A549 (cell line): ENCODE measurements around the gene RPS2.

Experiments
- ELK1 ChIP-seq: fragments of 150-350 bp; IDR thresholded peaks from 2 replicates; pipeline ENCODE4 v1.6.1; 2014; ENCODE audit warnings: low read depth, mild to moderate bottlenecking, low read length
- EP300 ChIP-seq, 2 experiments: fragments of >200 bp; sonication (Bioruptor Twin); formaldehyde crosslinking; IDR thresholded peaks; 2 replicates in 1 of 2; 3 replicates in 1 of 2; pipeline ENCODE4 v1.6.1; 2016 to 2017
- JUN ChIP-seq, 2 experiments: fragments of >200 bp; sonication (Bioruptor Twin); formaldehyde crosslinking; IDR thresholded peaks; 2 replicates in 1 of 2; 3 replicates in 1 of 2; pipeline ENCODE4 v1.6.1; 2016 to 2017
- KDM1A ChIP-seq: fragments of 200-600 bp; sonication (generic); IDR thresholded peaks from 2 replicates; pipeline ENCODE4 v1.6.1; 2016; ENCODE audit warnings: low read depth, mild to moderate bottlenecking
- MAFK ChIP-seq: fragments of 450-650 bp; IDR thresholded peaks from 2 replicates; pipeline ENCODE4 v1.6.1; 2014; ENCODE audit not compliant: partially characterized antibody
- MAZ ChIP-seq: fragments of 150-350 bp; IDR thresholded peaks from 2 replicates; pipeline ENCODE4 v1.6.1; 2014; ENCODE audit warnings: antibody characterized with exemption, low read depth, low read length, borderline replicate concordance
- MYC ChIP-seq: IDR thresholded peaks from 2 replicates; pipeline ENCODE4 v1.6.1; 2012; ENCODE audit warnings: mild to moderate bottlenecking, inconsistent platforms, low read length, improper control_type of control experiment, borderline replicate concordance
- POLR2A ChIP-seq: IDR thresholded peaks from 2 replicates; pipeline ENCODE4 v1.6.1; 2012; ENCODE audit warnings: mild to moderate bottlenecking, low read length
- RCOR1 ChIP-seq: fragments of 150-350 bp; IDR thresholded peaks from 2 replicates; pipeline ENCODE4 v1.6.1; 2014; ENCODE audit warnings: antibody characterized with exemption, low read length, low read depth
- RFX5 ChIP-seq: fragments of 450-650 bp; IDR thresholded peaks from 2 replicates; pipeline ENCODE4 v1.7.1; 2014; ENCODE audit warnings: antibody characterized with exemption, mild to moderate bottlenecking, moderate library complexity
- USF2 ChIP-seq: fragments of 450-650 bp; IDR thresholded peaks from 2 replicates; pipeline ENCODE4 v1.6.1; 2014; ENCODE audit warnings: antibody characterized with exemption
- TF ChIP-seq, protein P1 (sequence below): fragments of 200-600 bp; sonication (generic); IDR thresholded peaks from 2 replicates; pipeline ENCODE4 v1.6.1; 2016; ENCODE audit warnings: antibody characterized with exemption, mild to moderate bottlenecking, moderate library complexity
- TF ChIP-seq, protein P2 (sequence below): fragments of >200 bp; sonication (Bioruptor Twin); formaldehyde crosslinking; IDR thresholded peaks from 3 replicates; pipeline ENCODE4 v1.5.1; 2016
- TF ChIP-seq, protein P3 (sequence below): fragments of 250-450 bp; sonication (Bioruptor Pico); IDR thresholded peaks from 2 replicates; pipeline ENCODE4 v1.5.0; 2021; ENCODE audit warnings: mild to moderate bottlenecking, moderate library complexity, borderline replicate concordance

DNA sequence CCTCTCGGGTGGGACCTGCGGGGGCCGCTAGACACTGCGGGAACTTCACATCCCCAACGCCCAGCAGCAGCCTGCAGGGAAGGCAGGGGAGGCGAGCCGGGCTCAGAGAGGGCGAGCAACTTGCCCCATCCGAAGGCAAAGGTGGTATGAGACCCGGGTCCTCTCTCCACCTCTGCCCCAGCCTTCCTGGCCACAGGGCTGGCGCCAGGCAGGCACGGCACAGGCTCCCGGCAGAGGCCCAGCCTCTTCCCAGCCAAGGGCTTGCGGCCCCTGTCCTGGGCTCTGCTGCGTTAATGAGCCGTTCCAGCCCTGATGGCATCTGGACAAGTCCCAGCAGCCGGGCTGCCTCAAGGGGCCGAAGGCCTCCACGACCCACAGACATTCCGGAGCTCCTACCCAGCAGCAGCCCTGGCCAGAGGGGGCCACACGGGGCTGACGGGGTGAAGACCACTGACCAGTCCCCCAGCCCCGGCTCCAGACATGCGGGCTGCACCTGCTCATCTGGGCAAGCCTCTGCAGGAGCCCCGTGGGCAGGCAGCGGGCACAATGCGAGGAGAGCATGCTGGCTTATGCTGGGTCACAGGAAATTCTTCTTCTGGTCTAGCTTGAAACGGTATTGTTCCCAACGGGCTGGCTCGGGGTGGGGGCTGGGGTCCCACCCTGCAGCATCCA, 45.2 kb downstream of the RPS2 start:
- TF ChIP-seq RFX5 (no peak), ELK1 (no peak), EP300 (IDR thresholded peaks at IDR 0.05) (no peak), POLR2A (no peak), MAFK (no peak), JUN (IDR thresholded peaks at IDR 0.05) (no peak), MAZ (no peak), USF2 (no peak), KDM1A (no peak), RCOR1 (no peak), MYC (no peak)
- TF ChIP-seq, protein P1, sequence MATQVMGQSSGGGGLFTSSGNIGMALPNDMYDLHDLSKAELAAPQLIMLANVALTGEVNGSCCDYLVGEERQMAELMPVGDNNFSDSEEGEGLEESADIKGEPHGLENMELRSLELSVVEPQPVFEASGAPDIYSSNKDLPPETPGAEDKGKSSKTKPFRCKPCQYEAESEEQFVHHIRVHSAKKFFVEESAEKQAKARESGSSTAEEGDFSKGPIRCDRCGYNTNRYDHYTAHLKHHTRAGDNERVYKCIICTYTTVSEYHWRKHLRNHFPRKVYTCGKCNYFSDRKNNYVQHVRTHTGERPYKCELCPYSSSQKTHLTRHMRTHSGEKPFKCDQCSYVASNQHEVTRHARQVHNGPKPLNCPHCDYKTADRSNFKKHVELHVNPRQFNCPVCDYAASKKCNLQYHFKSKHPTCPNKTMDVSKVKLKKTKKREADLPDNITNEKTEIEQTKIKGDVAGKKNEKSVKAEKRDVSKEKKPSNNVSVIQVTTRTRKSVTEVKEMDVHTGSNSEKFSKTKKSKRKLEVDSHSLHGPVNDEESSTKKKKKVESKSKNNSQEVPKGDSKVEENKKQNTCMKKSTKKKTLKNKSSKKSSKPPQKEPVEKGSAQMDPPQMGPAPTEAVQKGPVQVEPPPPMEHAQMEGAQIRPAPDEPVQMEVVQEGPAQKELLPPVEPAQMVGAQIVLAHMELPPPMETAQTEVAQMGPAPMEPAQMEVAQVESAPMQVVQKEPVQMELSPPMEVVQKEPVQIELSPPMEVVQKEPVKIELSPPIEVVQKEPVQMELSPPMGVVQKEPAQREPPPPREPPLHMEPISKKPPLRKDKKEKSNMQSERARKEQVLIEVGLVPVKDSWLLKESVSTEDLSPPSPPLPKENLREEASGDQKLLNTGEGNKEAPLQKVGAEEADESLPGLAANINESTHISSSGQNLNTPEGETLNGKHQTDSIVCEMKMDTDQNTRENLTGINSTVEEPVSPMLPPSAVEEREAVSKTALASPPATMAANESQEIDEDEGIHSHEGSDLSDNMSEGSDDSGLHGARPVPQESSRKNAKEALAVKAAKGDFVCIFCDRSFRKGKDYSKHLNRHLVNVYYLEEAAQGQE: no peak
- TF ChIP-seq, protein P2, sequence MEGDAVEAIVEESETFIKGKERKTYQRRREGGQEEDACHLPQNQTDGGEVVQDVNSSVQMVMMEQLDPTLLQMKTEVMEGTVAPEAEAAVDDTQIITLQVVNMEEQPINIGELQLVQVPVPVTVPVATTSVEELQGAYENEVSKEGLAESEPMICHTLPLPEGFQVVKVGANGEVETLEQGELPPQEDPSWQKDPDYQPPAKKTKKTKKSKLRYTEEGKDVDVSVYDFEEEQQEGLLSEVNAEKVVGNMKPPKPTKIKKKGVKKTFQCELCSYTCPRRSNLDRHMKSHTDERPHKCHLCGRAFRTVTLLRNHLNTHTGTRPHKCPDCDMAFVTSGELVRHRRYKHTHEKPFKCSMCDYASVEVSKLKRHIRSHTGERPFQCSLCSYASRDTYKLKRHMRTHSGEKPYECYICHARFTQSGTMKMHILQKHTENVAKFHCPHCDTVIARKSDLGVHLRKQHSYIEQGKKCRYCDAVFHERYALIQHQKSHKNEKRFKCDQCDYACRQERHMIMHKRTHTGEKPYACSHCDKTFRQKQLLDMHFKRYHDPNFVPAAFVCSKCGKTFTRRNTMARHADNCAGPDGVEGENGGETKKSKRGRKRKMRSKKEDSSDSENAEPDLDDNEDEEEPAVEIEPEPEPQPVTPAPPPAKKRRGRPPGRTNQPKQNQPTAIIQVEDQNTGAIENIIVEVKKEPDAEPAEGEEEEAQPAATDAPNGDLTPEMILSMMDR: no peak
- TF ChIP-seq, protein P3, sequence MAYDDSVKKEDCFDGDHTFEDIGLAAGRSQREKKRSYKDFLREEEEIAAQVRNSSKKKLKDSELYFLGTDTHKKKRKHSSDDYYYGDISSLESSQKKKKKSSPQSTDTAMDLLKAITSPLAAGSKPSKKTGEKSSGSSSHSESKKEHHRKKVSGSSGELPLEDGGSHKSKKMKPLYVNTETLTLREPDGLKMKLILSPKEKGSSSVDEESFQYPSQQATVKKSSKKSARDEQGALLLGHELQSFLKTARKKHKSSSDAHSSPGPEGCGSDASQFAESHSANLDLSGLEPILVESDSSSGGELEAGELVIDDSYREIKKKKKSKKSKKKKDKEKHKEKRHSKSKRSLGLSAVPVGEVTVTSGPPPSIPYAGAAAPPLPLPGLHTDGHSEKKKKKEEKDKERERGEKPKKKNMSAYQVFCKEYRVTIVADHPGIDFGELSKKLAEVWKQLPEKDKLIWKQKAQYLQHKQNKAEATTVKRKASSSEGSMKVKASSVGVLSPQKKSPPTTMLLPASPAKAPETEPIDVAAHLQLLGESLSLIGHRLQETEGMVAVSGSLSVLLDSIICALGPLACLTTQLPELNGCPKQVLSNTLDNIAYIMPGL (CRISPR knock-in tag): no peak
